ENCODE data around the gene CCDC91. TPM values are rescaled to one million over a fixed set of nuclear protein-coding genes. Genes with fewer than 3 reads are reported as not detected.

Gene CCDC91
- total and polyA plus RNA-seq, 4 donors = 13.4 to 41.3 (median 23.3) TPM

- Histone ChIP-seq H3K9ac (ENCODE audit: insufficient read depth in 1 of 2, low read length in 2 of 2) (no peak overlapping the region), H3K4me3 (no peak overlapping the region), H3K27me3 (ENCODE audit: control insufficient read depth in 3 of 3, insufficient read depth in 3 of 3, low read length in 2 of 3) (no peaks in the 10 kb centered on the region), H3K9me3 (ENCODE audit: control insufficient read depth in 4 of 4, insufficient read depth in 3 of 4, low read length in 3 of 4) (peaks cover 0 to 3% (median 0%) of the 10 kb centered on the region in 4 donors), H3K36me3 (ENCODE audit: control insufficient read depth in 4 of 4, insufficient read depth in 4 of 4, low read length in 4 of 4) (no peaks in the 10 kb centered on the region), H3K4me1 (ENCODE audit: control insufficient read depth in 5 of 5, insufficient read depth in 5 of 5, low read length in 5 of 5) (no peaks in the 10 kb centered on the region), H3K27ac (ENCODE audit: low read depth in 1 of 2, low read length in 1 of 2) (no peak overlapping the region)
- ATAC-seq (ENCODE audit: insufficient read depth, low FRiP score) = no peak
- DNase-seq = peak in 1 of 3 donors; percentile 10
- 79 to 85% methylated on average over 3 of the region's 3 CpGs for WGBS, 2 donors
- TF ChIP-seq CTCF (IDR thresholded peaks at IDR 0.05; ENCODE audit: control extremely low read depth, extremely low read depth) = no peak
Observed at GRCh38 chr12:28180786-28181185, 9.5 kb upstream of the CCDC91 start.

GRCh38 chr12:28184375-28184774 lies 5.9 kb upstream of the CCDC91 start:
- 96 to 100% methylated on average over 1 of the region's 1 CpG for WGBS, 2 donors
- Histone ChIP-seq H3K27ac (ENCODE audit: low read depth in 1 of 2, low read length in 1 of 2) (no peak overlapping the region), H3K27me3 (ENCODE audit: control insufficient read depth in 3 of 3, insufficient read depth in 3 of 3, low read length in 2 of 3) (no peaks in the 10 kb centered on the region), H3K9me3 (ENCODE audit: control insufficient read depth in 4 of 4, insufficient read depth in 3 of 4, low read length in 3 of 4) (peaks cover 0 to 3% (median 0%) of the 10 kb centered on the region in 4 donors), H3K36me3 (ENCODE audit: control insufficient read depth in 4 of 4, insufficient read depth in 4 of 4, low read length in 4 of 4) (no peaks in the 10 kb centered on the region), H3K4me1 (ENCODE audit: control insufficient read depth in 5 of 5, insufficient read depth in 5 of 5, low read length in 5 of 5) (no peaks in the 10 kb centered on the region), H3K9ac (ENCODE audit: insufficient read depth in 1 of 2, low read length in 2 of 2) (no peak overlapping the region), H3K4me3 (no peak overlapping the region)
- DNase-seq (no peak), ATAC-seq (ENCODE audit: insufficient read depth, low FRiP score) (no peak)
- no peak for TF ChIP-seq CTCF (IDR thresholded peaks at IDR 0.05; ENCODE audit: control extremely low read depth, extremely low read depth)

- DNase-seq = no peak
- H3K36me3 ChIP-seq (ENCODE audit: control insufficient read depth in 4 of 4, insufficient read depth in 4 of 4, low read length in 4 of 4) = no peaks in the 10 kb centered on the region
- peaks cover 0 to 3% (median 0%) of the 10 kb centered on the region in 4 donors for H3K9me3 ChIP-seq (ENCODE audit: control insufficient read depth in 4 of 4, insufficient read depth in 3 of 4, low read length in 3 of 4)
- no peaks in the 10 kb centered on the region for H3K27me3 ChIP-seq (ENCODE audit: control insufficient read depth in 3 of 3, insufficient read depth in 3 of 3, low read length in 2 of 3)
- TF ChIP-seq CTCF (IDR thresholded peaks at IDR 0.05; ENCODE audit: control extremely low read depth, extremely low read depth) = no peak
- no peak overlapping the region for H3K9ac ChIP-seq (ENCODE audit: insufficient read depth in 1 of 2, low read length in 2 of 2)
- WGBS, 2 donors = 91 to 93% methylated on average over 2 of the region's 2 CpGs
- no peak for ATAC-seq (ENCODE audit: insufficient read depth, low FRiP score)
- no peak overlapping the region for H3K27ac ChIP-seq (ENCODE audit: low read depth in 1 of 2, low read length in 1 of 2)
- no peak overlapping the region for H3K4me3 ChIP-seq
- H3K4me1 ChIP-seq (ENCODE audit: control insufficient read depth in 5 of 5, insufficient read depth in 5 of 5, low read length in 5 of 5) = peaks cover 0 to 6% (median 2%) of the 10 kb centered on the region in 5 donors
Observed at GRCh38 chr12:28186500-28186899, 3.8 kb upstream of the CCDC91 start.

GRCh38 chr12:28189784-28190320 lies 404 bp upstream of the CCDC91 start:
- Histone ChIP-seq H3K27me3 (ENCODE audit: control insufficient read depth in 3 of 3, insufficient read depth in 3 of 3, low read length in 2 of 3) (no peaks in the 10 kb centered on the region), H3K9ac (ENCODE audit: insufficient read depth in 1 of 2, low read length in 2 of 2) (peak overlapping the region; percentile 74 to 98), H3K9me3 (ENCODE audit: control insufficient read depth in 4 of 4, insufficient read depth in 3 of 4, low read length in 3 of 4) (peaks cover 0 to 3% (median 0%) of the 10 kb centered on the region in 4 donors), H3K36me3 (ENCODE audit: control insufficient read depth in 4 of 4, insufficient read depth in 4 of 4, low read length in 4 of 4) (no peaks in the 10 kb centered on the region), H3K4me3 (peak overlapping the region; percentile 88), H3K27ac (ENCODE audit: low read depth in 1 of 2, low read length in 1 of 2) (peak overlapping the region; percentile 97 to 98), H3K4me1 (ENCODE audit: control insufficient read depth in 5 of 5, insufficient read depth in 5 of 5, low read length in 5 of 5) (peaks cover 0 to 6% (median 4%) of the 10 kb centered on the region in 5 donors)
- WGBS, 2 donors = 58 to 61% methylated on average over 9 of the region's 9 CpGs
- no peak for ATAC-seq (ENCODE audit: insufficient read depth, low FRiP score)
- TF ChIP-seq CTCF (IDR thresholded peaks at IDR 0.05; ENCODE audit: control extremely low read depth, extremely low read depth) = no peak
- no peak for DNase-seq
